SK-N-SH (cell line): ENCODE data around the gene GLA.

ENCODE experiments used
- MXI1 ChIP-seq: IDR thresholded peaks from 2 replicates; pipeline ENCODE4 v1.6.1; 2012; ENCODE audit warnings: mild to moderate bottlenecking, low read depth, low read length, improper control_type of control experiment
- POLR2AphosphoS5 ChIP-seq: IDR thresholded peaks from 2 replicates; pipeline ENCODE4 v1.6.1; 2012; ENCODE audit warnings: low read depth, low read length
- TF ChIP-seq, protein P1 (sequence below): fragments of 200-600 bp; sonication (generic); IDR thresholded peaks from 2 replicates; pipeline ENCODE4 v1.6.1; 2017; ENCODE audit warnings: antibody characterized with exemption, mild to moderate bottlenecking, moderate library complexity

DNA sequence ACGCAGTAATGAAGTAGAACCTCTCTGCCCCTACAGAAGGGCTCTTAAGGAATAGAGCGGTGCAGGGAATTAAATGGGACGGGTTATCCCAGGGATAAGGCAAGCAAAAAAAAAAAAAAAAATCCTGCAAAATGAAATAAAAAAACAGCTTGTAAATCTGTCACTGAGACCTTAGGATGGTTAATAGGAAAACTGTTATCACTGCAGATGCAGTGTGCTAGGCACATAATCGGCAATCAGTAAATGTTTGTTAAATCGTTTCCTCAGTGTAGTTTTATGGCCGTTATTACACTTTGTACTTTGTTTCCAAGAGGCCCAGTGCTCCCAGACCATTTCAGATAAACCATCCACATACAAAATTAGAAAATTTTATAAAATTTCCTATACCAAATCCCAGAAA lies 1.3 kb upstream of the GLA start:
- TF ChIP-seq, protein P1, sequence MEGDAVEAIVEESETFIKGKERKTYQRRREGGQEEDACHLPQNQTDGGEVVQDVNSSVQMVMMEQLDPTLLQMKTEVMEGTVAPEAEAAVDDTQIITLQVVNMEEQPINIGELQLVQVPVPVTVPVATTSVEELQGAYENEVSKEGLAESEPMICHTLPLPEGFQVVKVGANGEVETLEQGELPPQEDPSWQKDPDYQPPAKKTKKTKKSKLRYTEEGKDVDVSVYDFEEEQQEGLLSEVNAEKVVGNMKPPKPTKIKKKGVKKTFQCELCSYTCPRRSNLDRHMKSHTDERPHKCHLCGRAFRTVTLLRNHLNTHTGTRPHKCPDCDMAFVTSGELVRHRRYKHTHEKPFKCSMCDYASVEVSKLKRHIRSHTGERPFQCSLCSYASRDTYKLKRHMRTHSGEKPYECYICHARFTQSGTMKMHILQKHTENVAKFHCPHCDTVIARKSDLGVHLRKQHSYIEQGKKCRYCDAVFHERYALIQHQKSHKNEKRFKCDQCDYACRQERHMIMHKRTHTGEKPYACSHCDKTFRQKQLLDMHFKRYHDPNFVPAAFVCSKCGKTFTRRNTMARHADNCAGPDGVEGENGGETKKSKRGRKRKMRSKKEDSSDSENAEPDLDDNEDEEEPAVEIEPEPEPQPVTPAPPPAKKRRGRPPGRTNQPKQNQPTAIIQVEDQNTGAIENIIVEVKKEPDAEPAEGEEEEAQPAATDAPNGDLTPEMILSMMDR, result no peak
- TF ChIP-seq MXI1 (no peak), POLR2AphosphoS5 (no peak)
